Epithelial cell of proximal tubule (primary cell): ENCODE results near the gene RIMBP2. TPM values are rescaled to one million over a fixed set of nuclear protein-coding genes. Genes with fewer than 3 reads are reported as not detected.

Source experiments
- DNase-seq: peaks from one replicate; pipeline ENCODE4 v3.0.0-alpha.2; 2011; ENCODE audit warnings: low read depth
- H3K4me3 ChIP-seq: 2 replicates; pipeline ENCODE4 v1.5.1; 2011; ENCODE audit warnings: low read depth, mild to moderate bottlenecking, low read length
- CTCF ChIP-seq: conservative IDR thresholded peaks from 2 replicates; pipeline ENCODE4 v1.5.1; 2012; ENCODE audit warnings: low read depth, mild to moderate bottlenecking, low read length
- total RNA-seq: library from RNA; depleted of rRNA; stranded (reverse); fragments of >200 nt; gene quantifications from 2 replicates; pipeline ENCODE4 v1.2.3, GENCODE V29; 2015

Gene RIMBP2
- total RNA-seq, 1 donor from 2014 or later = 0.98 TPM

- no peak overlapping the region for H3K4me3 ChIP-seq
- DNase-seq = no peak
- no peak for TF ChIP-seq CTCF
Measured at GRCh38 chr12:130614530-130614905, 101.6 kb downstream of the RIMBP2 start.

GRCh38 chr12:130613831-130614529 is 102.1 kb downstream of the RIMBP2 start:
- no peak for TF ChIP-seq CTCF
- no peak for DNase-seq
- H3K4me3 ChIP-seq = no peak overlapping the region

GRCh38 chr12:130613131-130613530 is 103.0 kb downstream of the RIMBP2 start:
- no peak overlapping the region for H3K4me3 ChIP-seq
- no peak for DNase-seq
- TF ChIP-seq CTCF = no peak

- no peak for DNase-seq
- TF ChIP-seq CTCF = no peak
- H3K4me3 ChIP-seq = no peak overlapping the region
Measured at GRCh38 chr12:130611026-130611905, 104.8 kb downstream of the RIMBP2 start.

- no peak for TF ChIP-seq CTCF
- H3K4me3 ChIP-seq = no peak overlapping the region
- no peak for DNase-seq
Measured at GRCh38 chr12:130609966-130610365, 106.1 kb downstream of the RIMBP2 start.

GRCh38 chr12:130608831-130609230 is 107.3 kb downstream of the RIMBP2 start:
- H3K4me3 ChIP-seq = no peak overlapping the region
- DNase-seq = no peak
- no peak for TF ChIP-seq CTCF
